Testis (tissue), 3 donors: Measurements from ENCODE around the gene FYCO1. TPM values are rescaled to one million over a fixed set of nuclear protein-coding genes. Genes with fewer than 3 reads are reported as not detected.

ENCODE experiments used
- DNase-seq: peaks from one replicate; pipeline ENCODE4 v3.0.0-alpha.2; 2019
- H3K27ac ChIP-seq, 2 donors: fragments of 200-600 bp; sonication (generic); one replicate each; pipeline ENCODE4 v1.5.1; 2019
- H3K27me3 ChIP-seq: fragments of 200-600 bp; sonication (generic); one replicate; pipeline ENCODE4 v1.5.1; 2019
- H3K36me3 ChIP-seq: fragments of 200-600 bp; sonication (generic); one replicate; pipeline ENCODE4 v1.5.1; 2017; ENCODE audit warnings: low read depth; ENCODE audit errors: missing control alignments
- H3K4me1 ChIP-seq: fragments of 200-600 bp; sonication (generic); one replicate; pipeline ENCODE4 v1.5.1; 2019
- H3K4me3 ChIP-seq, 2 donors: fragments of 200-600 bp; sonication (generic); one replicate each; pipeline ENCODE4 v1.5.1; 2017 to 2019
- H3K9me3 ChIP-seq: fragments of 200-600 bp; sonication (generic); one replicate; pipeline ENCODE4 v1.5.1; 2017
- CTCF ChIP-seq, 3 experiments: fragments of 450-650 bp in 2 of 3; fragments of 200-600 bp in 1 of 3; sonication (generic) in 1 of 3; IDR thresholded peaks; one replicate each; pipeline ENCODE4 v1.5.1; 2016 to 2019; ENCODE audit warnings: antibody characterized with exemption in 3 of 3, mild to moderate bottlenecking in 2 of 3, moderate library complexity in 1 of 3
- POLR2A ChIP-seq: fragments of 450-650 bp; IDR thresholded peaks from one replicate; pipeline ENCODE4 v1.6.1; 2017; ENCODE audit warnings: antibody characterized with exemption, mild to moderate bottlenecking, moderate library complexity
- WGBS, 2 donors: methylation state at CpG; one replicate each; pipeline ENCODE4 v1.1.5; 2018; 5-methylcytosine and 5-hydroxymethylcytosine counted together
- intact Hi-C: fragments of 100-400 bp; cut with DNase I; formaldehyde crosslinking; loops from one replicate; pipeline ENCODE4 v1.15.1; 2023; ENCODE audit warnings: low total_unique reads
- polyA plus RNA-seq: library from polyadenylated mRNA; stranded (reverse); fragments of 350-450 nt; fragmentation: Illumina TruSeq; extraction: RNeasy Lipid Tissue Mini Kit (QIAGEN cat#74804); gene quantifications from one replicate; pipeline ENCODE4 v1.2.3, GENCODE V29; 2014; ENCODE audit warnings: low read depth, low replicate concordance; ENCODE audit not compliant: insufficient read depth
- total RNA-seq, 2 donors: library from RNA; depleted of rRNA; stranded (reverse); fragments of >200 nt; gene quantifications; one replicate each; pipeline ENCODE4 v1.2.3, GENCODE V29; 2016

FYCO1 gene
- total and polyA plus RNA-seq, 3 donors from 2014 or later: 12.8 to 24.2 (median 21.7) TPM

GRCh38 chr3:45885979-45886705 is 109.5 kb downstream of the FYCO1 start, which contains the start of gene CCR9:
Gene CCR9, plus strand, starts transcription at chr3:45886543. Its CDS starts 8,391 bp downstream, at chr3:45894934.
- TF ChIP-seq POLR2A (no peak), CTCF (IDR thresholded peaks at IDR 0.05) (no peak)
- Histone ChIP-seq H3K36me3 (no peaks in the 10 kb centered on the region), H3K27ac (no peak within 1 kb of the TSS), H3K9me3 (no peaks in the 10 kb centered on the region), H3K27me3 (no peaks in the 10 kb centered on the region), H3K4me3 (no peak within 1 kb of the TSS), H3K4me1 (no peaks in the 10 kb centered on the region)
- 89% methylated on average over 9 of the region's 9 CpGs for WGBS, 2 donors
- DNase-seq: no peak
- intact Hi-C loops: no loop called here

- H3K27me3 ChIP-seq: no peaks in the 10 kb centered on the region
- H3K4me3 ChIP-seq: no peak overlapping the region
- H3K27ac ChIP-seq: no peak overlapping the region
- no peaks in the 10 kb centered on the region for H3K36me3 ChIP-seq
- 67 to 68% methylated on average over 23 of the region's 23 CpGs for WGBS, 2 donors
- TF ChIP-seq CTCF (IDR thresholded peaks at IDR 0.05) (no peak), POLR2A (no peak)
- H3K9me3 ChIP-seq: no peaks in the 10 kb centered on the region
- no peaks in the 10 kb centered on the region for H3K4me1 ChIP-seq
- intact Hi-C loops: no loop called here
- DNase-seq: no peak
These were observed 111.0 kb downstream of the FYCO1 start for GRCh38 chr3:45884368-45885201.

DNA sequence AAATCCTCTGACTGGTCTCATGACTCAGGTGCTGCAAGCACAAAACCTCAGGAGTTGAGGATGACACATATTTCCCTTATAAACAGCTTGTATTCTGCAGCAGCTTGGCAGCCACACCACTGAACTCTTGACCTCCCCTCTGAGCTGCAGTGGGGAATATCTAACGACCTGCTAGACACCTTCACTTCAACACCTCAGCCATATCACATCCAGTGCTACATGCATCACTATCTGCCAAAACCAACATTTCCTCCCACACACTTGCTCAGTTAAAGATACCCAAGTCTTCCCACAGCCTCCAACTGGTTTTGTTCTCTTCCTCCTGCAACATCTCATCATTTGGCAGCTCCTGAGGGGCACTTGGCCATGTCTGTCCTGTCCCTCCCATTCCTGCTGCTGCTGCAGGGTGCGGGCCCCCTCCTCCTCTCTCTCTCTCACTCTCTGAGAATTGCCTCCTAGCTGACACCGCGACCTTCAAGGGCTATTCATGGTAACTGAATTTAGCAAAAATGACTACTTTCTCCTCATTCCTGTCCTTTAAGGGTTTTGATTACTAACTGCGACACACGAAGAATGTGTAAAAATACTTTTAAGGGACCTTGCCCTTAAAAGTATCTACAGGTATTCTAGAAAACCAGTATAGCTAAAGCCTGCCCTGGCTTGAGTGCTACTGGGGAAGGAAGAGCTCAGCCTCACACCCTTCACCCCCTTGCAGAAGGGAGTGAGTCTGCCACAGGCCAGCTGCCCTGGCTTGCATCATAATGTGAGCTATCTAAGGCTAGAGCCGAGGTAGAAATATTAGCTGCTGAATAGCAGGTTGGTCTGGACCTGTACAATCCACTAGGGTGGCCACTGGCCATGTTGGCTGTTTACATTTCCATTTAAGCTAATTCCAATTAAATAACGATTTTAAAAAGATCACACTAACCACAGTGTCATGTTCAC is 114.3 kb downstream of the FYCO1 start:
- no peaks in the 10 kb centered on the region for H3K9me3 ChIP-seq
- TF ChIP-seq POLR2A (no peak), CTCF (IDR thresholded peaks at IDR 0.05) (no peak)
- no peaks in the 10 kb centered on the region for H3K4me1 ChIP-seq
- no peak overlapping the region for H3K27ac ChIP-seq
- H3K36me3 ChIP-seq: no peaks in the 10 kb centered on the region
- intact Hi-C loops: no loop called here
- H3K27me3 ChIP-seq: no peaks in the 10 kb centered on the region
- 56 to 60% methylated on average over 8 of the region's 8 CpGs for WGBS, 2 donors
- no peak overlapping the region for H3K4me3 ChIP-seq
- no peak for DNase-seq

DNA sequence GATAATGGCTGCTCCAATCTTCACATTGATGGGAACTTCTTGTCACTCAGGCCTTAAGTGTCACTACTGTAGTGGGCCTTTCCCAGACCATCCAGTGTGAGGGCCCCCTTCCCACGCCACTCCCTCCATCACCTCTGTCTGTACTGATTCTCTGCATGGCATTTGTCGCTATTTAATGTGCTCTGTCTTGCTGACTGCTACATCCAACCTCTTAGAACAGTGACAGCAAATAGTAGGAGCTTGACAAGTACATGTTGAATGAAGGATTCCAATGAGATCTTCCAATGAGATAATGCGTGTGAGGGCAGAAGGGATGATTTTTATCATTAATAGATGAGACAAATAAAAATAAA is 114.9 kb downstream of the FYCO1 start:
- intact Hi-C loops: no loop called here
- no peak for TF ChIP-seq POLR2A
- no peak for TF ChIP-seq CTCF (IDR thresholded peaks at IDR 0.05)
- Histone ChIP-seq H3K27ac (no peak overlapping the region), H3K4me3 (no peak overlapping the region), H3K36me3 (no peaks in the 10 kb centered on the region), H3K4me1 (no peaks in the 10 kb centered on the region), H3K9me3 (no peaks in the 10 kb centered on the region), H3K27me3 (no peaks in the 10 kb centered on the region)
- WGBS, 2 donors: 80 to 84% methylated on average over 3 of the region's 3 CpGs
- no peak for DNase-seq
